ENCODE results near the gene TSEN54.
"Not testable (repeated sequence)": the region's sequence is repeated elsewhere in the genome, so short reads cannot be mapped to it uniquely, and the experiment has no call there.

TSEN54 gene

DNA sequence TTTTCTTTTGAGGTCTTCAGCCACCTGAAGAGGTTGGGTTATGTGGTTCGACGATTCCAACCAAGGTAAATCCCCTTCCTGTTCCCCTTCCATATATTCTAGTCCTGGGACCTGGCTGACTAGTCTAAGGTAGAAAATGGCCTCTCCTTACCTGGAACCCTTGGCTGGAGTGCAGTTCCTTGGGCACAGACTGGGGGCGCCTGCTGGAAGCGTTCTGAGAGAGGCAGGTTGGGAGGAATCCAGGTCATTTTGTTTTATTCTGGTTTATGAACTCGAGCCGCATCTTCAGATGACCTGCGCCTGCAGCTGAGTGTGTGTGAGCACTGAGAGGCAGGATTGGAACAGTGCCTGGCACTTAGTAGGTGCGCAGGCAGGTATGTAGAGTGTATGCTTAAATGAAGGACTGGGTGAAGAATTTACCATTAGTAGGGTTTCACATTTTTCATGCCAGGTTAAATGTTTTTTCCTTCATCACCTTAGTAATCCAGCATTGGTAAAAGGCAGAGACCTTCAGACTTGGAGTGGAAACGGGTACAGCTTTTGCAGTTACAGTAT lies 2.7 kb downstream of the TSEN54 start:
- no peak for DNase-seq (ENCODE audit: low read depth)

GRCh38 chr17:75520413-75520812 lies 4.1 kb downstream of the TSEN54 start:
- DNase-seq (ENCODE audit: low read depth), result not testable (repeated sequence)

DNA sequence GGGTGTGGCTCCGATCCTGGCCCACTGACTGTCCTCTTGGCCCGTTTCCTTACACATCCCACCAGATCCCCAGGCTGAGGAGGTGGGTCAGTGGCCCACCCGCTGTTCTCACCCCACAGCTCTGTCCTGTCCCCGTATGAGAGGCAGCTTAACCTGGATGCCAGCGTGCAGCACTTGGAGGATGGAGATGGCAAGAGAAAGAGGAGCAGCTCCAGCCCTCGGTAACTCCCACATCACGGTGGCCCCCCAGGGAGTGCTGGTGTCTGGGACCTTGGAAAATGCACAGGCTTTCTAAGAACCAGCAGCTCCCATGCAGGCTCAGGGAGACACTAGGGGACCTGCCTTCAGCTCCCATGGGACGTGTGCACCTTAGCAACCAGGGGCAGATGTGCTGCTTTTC lies 5.0 kb downstream of the TSEN54 start:
- no peak for DNase-seq (ENCODE audit: low read depth)

GRCh38 chr17:75521951-75522727 lies 5.8 kb downstream of the TSEN54 start:
- DNase-seq (ENCODE audit: low read depth), result no peak

GRCh38 chr17:75523647-75524046 lies 7.3 kb downstream of the TSEN54 start:
- no peak for DNase-seq (ENCODE audit: low read depth)

DNA sequence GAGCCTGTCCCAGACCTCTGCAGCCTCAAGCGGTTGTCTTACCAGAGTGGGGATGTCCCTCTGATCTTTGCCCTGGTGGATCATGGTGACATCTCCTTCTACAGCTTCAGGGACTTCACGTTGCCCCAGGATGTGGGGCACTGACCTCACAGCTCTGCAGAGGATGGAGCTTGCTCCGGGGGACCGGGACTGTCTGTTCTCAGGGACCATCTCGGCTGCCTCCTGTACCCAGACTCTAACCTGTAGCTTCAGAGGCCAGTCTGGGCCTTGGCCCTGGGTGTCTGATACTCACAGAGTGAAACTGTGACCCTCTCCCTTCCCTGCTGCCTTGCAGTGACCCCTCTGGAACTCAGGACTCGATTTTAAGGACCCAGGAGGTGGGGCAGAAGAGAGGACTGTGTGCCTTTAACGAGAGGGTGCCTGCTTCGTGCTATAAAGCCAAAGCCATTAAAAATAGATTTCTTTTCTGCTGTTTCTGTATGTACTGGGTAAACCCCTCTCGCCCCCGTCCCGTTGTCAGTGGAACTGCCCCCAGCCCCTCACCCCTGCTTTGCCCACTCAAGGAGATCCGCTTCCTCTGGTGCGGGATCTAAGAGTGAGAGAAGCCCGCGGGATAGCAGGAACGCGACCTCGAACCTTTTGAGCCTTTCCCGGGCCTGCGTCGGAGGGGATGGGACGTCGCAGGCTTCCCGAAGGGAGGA lies 8.1 kb downstream of the TSEN54 start:
- DNase-seq (ENCODE audit: low read depth), result no peak

- DNase-seq (ENCODE audit: low read depth), result no peak
Observed at GRCh38 chr17:75524970-75525805, 8.9 kb downstream of the TSEN54 start, which contains the start of gene LLGL2. LLGL2 (plus strand) TSS chr17:75525697; CDS start chr17:75543427, 17,730 bp downstream.

- DNase-seq (ENCODE audit: low read depth), result no peak
Observed at GRCh38 chr17:75525806-75526554, 9.7 kb downstream of the TSEN54 start.

- DNase-seq (ENCODE audit: low read depth), result no peak
Observed at GRCh38 chr17:75526555-75527270, 10.4 kb downstream of the TSEN54 start.

- no peak for DNase-seq (ENCODE audit: low read depth)
Observed at GRCh38 chr17:75530837-75531720, 14.8 kb downstream of the TSEN54 start.

- DNase-seq (ENCODE audit: low read depth), result no peak
Observed at GRCh38 chr17:75531721-75532072, 15.4 kb downstream of the TSEN54 start.

DNA sequence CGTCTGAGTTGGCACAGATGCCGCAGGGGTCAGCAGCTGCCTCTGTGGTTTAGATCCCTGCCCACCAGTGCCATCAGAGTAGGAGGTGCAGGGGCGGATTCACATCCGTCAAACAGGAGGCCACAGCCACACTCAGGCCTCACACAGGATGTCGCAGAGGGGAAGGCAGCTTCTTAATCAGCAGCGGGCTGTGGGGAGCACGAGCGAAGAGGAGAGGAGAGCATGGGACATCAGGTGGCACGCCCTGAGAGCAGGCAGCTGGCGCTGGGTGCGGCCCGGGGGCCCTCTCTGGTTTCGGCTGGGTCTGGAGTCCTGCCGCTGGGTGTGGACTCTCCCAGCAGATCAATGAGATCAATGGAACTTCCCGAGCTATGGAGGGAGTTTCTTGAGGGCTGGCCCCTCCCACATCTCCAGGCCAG lies 18.8 kb downstream of the TSEN54 start:
- no peak for DNase-seq (ENCODE audit: low read depth)

- DNase-seq (ENCODE audit: low read depth), result no peak
Observed at GRCh38 chr17:75535871-75536270, 19.5 kb downstream of the TSEN54 start.

- no peak for DNase-seq (ENCODE audit: low read depth)
Observed at GRCh38 chr17:75536366-75536765, 20.0 kb downstream of the TSEN54 start.

DNA sequence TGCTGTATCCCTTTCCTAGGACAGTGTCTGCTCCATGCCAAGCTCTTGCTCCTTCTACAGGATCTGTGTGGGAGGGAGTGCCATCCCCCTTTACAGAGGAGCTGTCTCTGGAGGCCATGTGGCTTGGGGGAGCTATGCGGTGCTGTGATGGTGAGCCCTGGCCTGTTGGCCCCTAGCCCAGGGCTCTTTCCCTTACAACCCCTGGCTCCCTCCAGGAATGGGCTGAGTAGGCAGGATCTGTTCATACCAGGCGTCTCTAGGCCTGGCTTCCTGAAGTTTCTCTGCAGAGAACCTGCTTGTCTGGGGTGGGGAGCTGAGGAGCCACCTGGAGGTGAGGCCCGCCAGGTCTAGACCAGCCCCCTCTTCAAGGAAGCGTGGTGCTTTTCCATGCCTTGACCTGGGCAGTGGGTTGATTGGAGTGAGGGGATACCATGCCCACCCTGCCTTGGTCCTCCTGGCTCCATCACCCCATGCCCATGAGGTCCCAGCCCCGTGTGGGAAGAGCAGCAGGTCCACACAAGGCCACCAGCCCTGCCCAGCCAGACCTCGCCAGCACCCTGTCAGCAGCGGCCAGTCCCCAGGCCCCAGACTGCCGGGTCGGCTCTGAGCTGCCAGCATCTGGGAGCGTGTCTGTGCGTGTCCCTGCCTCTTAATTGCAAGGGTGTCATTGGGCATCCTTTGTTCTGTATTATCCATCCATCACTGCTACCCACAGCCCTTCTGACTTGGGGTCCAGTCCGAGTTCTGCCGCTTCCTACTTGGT lies 23.8 kb downstream of the TSEN54 start:
- no peak for DNase-seq (ENCODE audit: low read depth)

GRCh38 chr17:75540923-75541503 lies 24.7 kb downstream of the TSEN54 start:
- no peak for DNase-seq (ENCODE audit: low read depth)

DNA sequence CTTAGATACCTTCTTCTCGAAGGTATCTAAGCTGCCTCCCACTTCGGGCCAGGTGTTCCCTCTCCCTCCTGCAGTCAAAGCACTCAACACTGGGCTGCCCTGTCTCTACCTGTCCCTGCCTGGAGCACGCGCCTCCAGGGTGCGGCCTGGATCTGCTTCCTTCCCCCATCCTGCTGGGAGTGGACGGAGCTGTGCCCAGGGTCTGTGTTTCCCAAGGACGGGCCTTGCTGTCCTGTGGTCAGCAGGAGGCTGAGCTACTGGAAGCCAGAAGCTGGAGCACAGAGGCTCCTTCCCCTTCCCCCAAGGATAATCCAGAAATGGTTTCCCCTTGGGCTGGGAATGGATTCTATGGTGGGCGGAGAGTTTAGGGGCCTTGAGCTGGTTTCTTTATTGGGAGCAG lies 25.9 kb downstream of the TSEN54 start:
- no peak for DNase-seq (ENCODE audit: low read depth)

GRCh38 chr17:75542728-75543336 lies 26.5 kb downstream of the TSEN54 start:
- no peak for DNase-seq (ENCODE audit: low read depth)

All from HS-27A (cell line).